ENCODE results near the gene LRRC7. TPM values are rescaled to one million over a fixed set of nuclear protein-coding genes. Genes with fewer than 3 reads are reported as not detected.

LRRC7 gene
- polyA plus RNA-seq, 1 of the 3 experiments (the other 2 are of a cell fraction) = 0.02 TPM

DNA sequence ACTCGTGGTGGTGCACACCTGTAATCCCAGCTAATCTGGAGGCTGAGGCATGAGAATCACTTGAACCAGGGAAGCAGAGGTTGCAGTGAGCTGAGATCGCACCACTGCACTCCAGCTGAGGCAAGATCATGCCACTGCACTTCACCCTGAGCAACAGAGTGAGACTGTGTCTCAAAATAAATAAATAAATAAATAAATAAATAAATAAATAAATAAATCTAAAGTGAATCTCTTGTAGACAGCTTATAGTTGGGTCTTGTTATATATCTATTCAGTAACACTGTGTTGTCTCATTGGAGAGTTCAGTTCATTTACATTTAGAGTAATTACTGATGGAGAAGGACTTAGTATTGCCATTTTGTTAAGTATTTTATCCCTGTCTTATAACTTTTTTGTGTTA is 379.2 kb downstream of the LRRC7 start:
- Histone ChIP-seq H3K4me1 (ENCODE audit: control insufficient read depth in 1 of 2, insufficient read depth in 2 of 2, low read depth in 1 of 2, low read length in 1 of 2) (no peaks in the 10 kb centered on the region), H3K4me3 (ENCODE audit: low read depth in 2 of 2, low read length in 1 of 2) (no peak overlapping the region), H3K36me3 (replicated peaks in 1 of 2; ENCODE audit: control insufficient read depth in 1 of 2, insufficient read depth in 2 of 2, low read length in 1 of 2) (no peaks in the 10 kb centered on the region), H3K9ac (no peak overlapping the region), H3K9me3 (peaks cover 4% of the 10 kb centered on the region; the same call in 1 of the 2 replicates), H3K79me2 (ENCODE audit: insufficient read depth) (no peaks in the 10 kb centered on the region), H3K4me2 (no peak overlapping the region), H2AFZ (ENCODE audit: low read depth) (no peak overlapping the region), H3K27ac (ENCODE audit: low read depth in 2 of 2, low read length in 1 of 2) (no peak overlapping the region), H3K27me3 (ENCODE audit: insufficient read depth) (no peaks in the 10 kb centered on the region), H3F3A (replicated peaks; ENCODE audit: insufficient read depth) (no peaks in the 10 kb centered on the region), H3K9me2 (no peaks in the 10 kb centered on the region), H4K20me1 (ENCODE audit: insufficient read depth) (no peaks in the 10 kb centered on the region)
- TF ChIP-seq RCOR1 (IDR thresholded peaks at IDR 0.05; ENCODE audit: low read length) (no peak), FOXJ3 (CRISPR knock-in tag; IDR thresholded peaks at IDR 0.05) (no peak), EZH2phosphoT487 (IDR thresholded peaks at IDR 0.05; ENCODE audit: borderline replicate concordance, low read depth) (no peak), MXI1 (IDR thresholded peaks at IDR 0.05; ENCODE audit: low read depth, low read length) (no peak), MEF2A (IDR thresholded peaks at IDR 0.05; ENCODE audit: borderline replicate concordance, low read depth) (no peak), NFIC (IDR thresholded peaks at IDR 0.05; ENCODE audit: borderline replicate concordance) (no peak), FOSL2 (IDR thresholded peaks at IDR 0.05; ENCODE audit: borderline replicate concordance, low read depth) (no peak), RAD21 (IDR thresholded peaks at IDR 0.05; ENCODE audit: low read length) (no peak), TAF1 (IDR thresholded peaks at IDR 0.05; ENCODE audit: borderline replicate concordance, low read depth, low read length) (no peak), GATA2 (CRISPR knock-in tag; IDR thresholded peaks at IDR 0.05) (no peak), TEAD4 (IDR thresholded peaks at IDR 0.05; ENCODE audit: borderline replicate concordance, insufficient read depth) (no peak), POLR2AphosphoS5 (IDR thresholded peaks at IDR 0.05; ENCODE audit: low read depth, low read length) (no peak), SMC3 (IDR thresholded peaks at IDR 0.05; ENCODE audit: low read depth, low read length) (no peak), RXRA (IDR thresholded peaks at IDR 0.05; ENCODE audit: borderline replicate concordance, low read depth) (no peak)
- TF ChIP-seq, protein P1, sequence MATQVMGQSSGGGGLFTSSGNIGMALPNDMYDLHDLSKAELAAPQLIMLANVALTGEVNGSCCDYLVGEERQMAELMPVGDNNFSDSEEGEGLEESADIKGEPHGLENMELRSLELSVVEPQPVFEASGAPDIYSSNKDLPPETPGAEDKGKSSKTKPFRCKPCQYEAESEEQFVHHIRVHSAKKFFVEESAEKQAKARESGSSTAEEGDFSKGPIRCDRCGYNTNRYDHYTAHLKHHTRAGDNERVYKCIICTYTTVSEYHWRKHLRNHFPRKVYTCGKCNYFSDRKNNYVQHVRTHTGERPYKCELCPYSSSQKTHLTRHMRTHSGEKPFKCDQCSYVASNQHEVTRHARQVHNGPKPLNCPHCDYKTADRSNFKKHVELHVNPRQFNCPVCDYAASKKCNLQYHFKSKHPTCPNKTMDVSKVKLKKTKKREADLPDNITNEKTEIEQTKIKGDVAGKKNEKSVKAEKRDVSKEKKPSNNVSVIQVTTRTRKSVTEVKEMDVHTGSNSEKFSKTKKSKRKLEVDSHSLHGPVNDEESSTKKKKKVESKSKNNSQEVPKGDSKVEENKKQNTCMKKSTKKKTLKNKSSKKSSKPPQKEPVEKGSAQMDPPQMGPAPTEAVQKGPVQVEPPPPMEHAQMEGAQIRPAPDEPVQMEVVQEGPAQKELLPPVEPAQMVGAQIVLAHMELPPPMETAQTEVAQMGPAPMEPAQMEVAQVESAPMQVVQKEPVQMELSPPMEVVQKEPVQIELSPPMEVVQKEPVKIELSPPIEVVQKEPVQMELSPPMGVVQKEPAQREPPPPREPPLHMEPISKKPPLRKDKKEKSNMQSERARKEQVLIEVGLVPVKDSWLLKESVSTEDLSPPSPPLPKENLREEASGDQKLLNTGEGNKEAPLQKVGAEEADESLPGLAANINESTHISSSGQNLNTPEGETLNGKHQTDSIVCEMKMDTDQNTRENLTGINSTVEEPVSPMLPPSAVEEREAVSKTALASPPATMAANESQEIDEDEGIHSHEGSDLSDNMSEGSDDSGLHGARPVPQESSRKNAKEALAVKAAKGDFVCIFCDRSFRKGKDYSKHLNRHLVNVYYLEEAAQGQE (IDR thresholded peaks at IDR 0.05; ENCODE audit: low read depth, low read length) = no peak
- TF ChIP-seq, protein P2, sequence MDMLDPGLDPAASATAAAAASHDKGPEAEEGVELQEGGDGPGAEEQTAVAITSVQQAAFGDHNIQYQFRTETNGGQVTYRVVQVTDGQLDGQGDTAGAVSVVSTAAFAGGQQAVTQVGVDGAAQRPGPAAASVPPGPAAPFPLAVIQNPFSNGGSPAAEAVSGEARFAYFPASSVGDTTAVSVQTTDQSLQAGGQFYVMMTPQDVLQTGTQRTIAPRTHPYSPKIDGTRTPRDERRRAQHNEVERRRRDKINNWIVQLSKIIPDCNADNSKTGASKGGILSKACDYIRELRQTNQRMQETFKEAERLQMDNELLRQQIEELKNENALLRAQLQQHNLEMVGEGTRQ (IDR thresholded peaks at IDR 0.05; ENCODE audit: borderline replicate concordance, low read depth, low read length) = no peak
- TF ChIP-seq, protein P3, sequence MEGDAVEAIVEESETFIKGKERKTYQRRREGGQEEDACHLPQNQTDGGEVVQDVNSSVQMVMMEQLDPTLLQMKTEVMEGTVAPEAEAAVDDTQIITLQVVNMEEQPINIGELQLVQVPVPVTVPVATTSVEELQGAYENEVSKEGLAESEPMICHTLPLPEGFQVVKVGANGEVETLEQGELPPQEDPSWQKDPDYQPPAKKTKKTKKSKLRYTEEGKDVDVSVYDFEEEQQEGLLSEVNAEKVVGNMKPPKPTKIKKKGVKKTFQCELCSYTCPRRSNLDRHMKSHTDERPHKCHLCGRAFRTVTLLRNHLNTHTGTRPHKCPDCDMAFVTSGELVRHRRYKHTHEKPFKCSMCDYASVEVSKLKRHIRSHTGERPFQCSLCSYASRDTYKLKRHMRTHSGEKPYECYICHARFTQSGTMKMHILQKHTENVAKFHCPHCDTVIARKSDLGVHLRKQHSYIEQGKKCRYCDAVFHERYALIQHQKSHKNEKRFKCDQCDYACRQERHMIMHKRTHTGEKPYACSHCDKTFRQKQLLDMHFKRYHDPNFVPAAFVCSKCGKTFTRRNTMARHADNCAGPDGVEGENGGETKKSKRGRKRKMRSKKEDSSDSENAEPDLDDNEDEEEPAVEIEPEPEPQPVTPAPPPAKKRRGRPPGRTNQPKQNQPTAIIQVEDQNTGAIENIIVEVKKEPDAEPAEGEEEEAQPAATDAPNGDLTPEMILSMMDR (IDR thresholded peaks at IDR 0.05) = no peak
- POLR2A ChIA-PET = no interaction called here
- WGBS (ENCODE audit: low lambda C conversion rate) = 51% methylated on average over 2 of the region's 2 CpGs
- CTCF ChIA-PET = no interaction called here
- DNase-seq = no peak

Data from SK-N-SH (cell line).